Tibial nerve (tissue), 3 donors: ENCODE measurements around the gene CXADR.

ENCODE experiments used
- CTCF ChIP-seq, 5 experiments: fragments of 200-600 bp in 3 of 5; fragments of 450-650 bp in 2 of 5; sonication (generic) in 3 of 5; IDR thresholded peaks; one replicate each; pipeline ENCODE4 v1.5.1; 2016 to 2019; ENCODE audit warnings: antibody characterized with exemption in 5 of 5, mild to moderate bottlenecking in 3 of 5, moderate library complexity in 2 of 5
- POLR2A ChIP-seq, 2 donors: fragments of 450-650 bp; IDR thresholded peaks; one replicate each; pipeline ENCODE4 v1.6.1; 2017; ENCODE audit warnings: antibody characterized with exemption in 2 of 2, mild to moderate bottlenecking in 2 of 2, moderate library complexity in 2 of 2

- TF ChIP-seq POLR2A (IDR thresholded peaks at IDR 0.05) (no peak), CTCF (IDR thresholded peaks at IDR 0.05) (no peak)
These were observed 104.0 kb downstream of the CXADR start for GRCh38 chr21:17616831-17617230.
